Peyer's patch (tissue), 4 donors: Measurements from ENCODE around the gene MYDGF.

Source experiments
- POLR2A ChIP-seq, 2 donors: fragments of 450-650 bp; IDR thresholded peaks; one replicate each; pipeline ENCODE4 v1.5.1; 2017; ENCODE audit warnings: antibody characterized with exemption in 2 of 2, mild to moderate bottlenecking in 2 of 2, moderate library complexity in 2 of 2
- TF ChIP-seq, protein P1 (sequence below), 6 experiments: fragments of 450-650 bp in 4 of 6; fragments of 200-600 bp in 2 of 6; sonication (generic) in 1 of 6; IDR thresholded peaks; one replicate each; pipeline ENCODE4 v1.5.1; 2017 to 2019; ENCODE audit warnings: antibody characterized with exemption in 6 of 6, mild to moderate bottlenecking in 3 of 6, moderate library complexity in 1 of 6

DNA sequence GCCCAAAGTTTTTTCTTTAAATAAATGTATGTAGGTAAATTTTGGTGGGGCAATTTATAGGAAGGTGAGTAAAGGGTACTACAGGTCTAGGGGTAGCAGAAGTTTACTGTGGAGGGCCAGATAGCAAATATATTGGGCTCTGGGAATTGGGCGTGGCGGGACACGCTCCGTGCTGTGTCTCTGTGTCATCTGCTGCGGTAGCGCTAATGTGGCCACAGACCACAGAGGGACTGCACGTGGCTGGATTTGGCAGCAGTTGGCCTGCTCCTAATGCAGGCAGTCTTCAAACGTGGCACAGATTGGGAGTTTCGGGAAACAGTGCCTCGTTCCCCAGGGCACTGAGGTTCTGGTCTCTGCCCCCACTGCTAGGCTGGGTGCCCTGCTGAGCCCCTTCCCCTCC lies 16.6 kb upstream of the MYDGF start:
- TF ChIP-seq POLR2A (IDR thresholded peaks at IDR 0.05), result no peak
- TF ChIP-seq, protein P1, sequence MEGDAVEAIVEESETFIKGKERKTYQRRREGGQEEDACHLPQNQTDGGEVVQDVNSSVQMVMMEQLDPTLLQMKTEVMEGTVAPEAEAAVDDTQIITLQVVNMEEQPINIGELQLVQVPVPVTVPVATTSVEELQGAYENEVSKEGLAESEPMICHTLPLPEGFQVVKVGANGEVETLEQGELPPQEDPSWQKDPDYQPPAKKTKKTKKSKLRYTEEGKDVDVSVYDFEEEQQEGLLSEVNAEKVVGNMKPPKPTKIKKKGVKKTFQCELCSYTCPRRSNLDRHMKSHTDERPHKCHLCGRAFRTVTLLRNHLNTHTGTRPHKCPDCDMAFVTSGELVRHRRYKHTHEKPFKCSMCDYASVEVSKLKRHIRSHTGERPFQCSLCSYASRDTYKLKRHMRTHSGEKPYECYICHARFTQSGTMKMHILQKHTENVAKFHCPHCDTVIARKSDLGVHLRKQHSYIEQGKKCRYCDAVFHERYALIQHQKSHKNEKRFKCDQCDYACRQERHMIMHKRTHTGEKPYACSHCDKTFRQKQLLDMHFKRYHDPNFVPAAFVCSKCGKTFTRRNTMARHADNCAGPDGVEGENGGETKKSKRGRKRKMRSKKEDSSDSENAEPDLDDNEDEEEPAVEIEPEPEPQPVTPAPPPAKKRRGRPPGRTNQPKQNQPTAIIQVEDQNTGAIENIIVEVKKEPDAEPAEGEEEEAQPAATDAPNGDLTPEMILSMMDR (IDR thresholded peaks at IDR 0.05), result no peak
